HepG2 (cell line): ENCODE measurements around the gene COMP. TPM values are rescaled to one million over a fixed set of nuclear protein-coding genes. Genes with fewer than 3 reads are reported as not detected.

ENCODE experiments used
- ATAC-seq: fragments of 200-7000 bp; cut with Tn5 transposase; 3 replicates; pipeline ENCODE4 v1.9.1; 2020; ENCODE audit warnings: mild to moderate bottlenecking, moderate library complexity
- BruUV-seq: library from RNA; stranded (reverse); fragments of 400-500 nt; replicated peaks from 2 replicates; lab custom pipeline; 2021; lab: Mats Ljungman, UMichigan
- CTCF ChIA-PET: fragments of 300-600 bp; formaldehyde crosslinking; extraction: SDS; loops from one replicate; lab custom pipeline; 2021; ENCODE audit warnings: low total read pairs, inconsistent platforms, low intra/inter-chr PET ratio; lab: Yijun Ruan, JAX
- POLR2A ChIA-PET: fragments of 350-600 bp; sonication (Branson Sonifier 250); formaldehyde crosslinking; loops from one replicate; lab custom pipeline; 2020; ENCODE audit warnings: antibody characterized with exemption, inconsistent platforms; lab: Yijun Ruan, JAX
- DNase-seq: peaks from one replicate; pipeline ENCODE4 v3.0.0-alpha.2; 2015; ENCODE audit warnings: low spot score
- FAIRE-seq: peaks from 3 replicates; lab custom pipeline; 2011; peaks lifted over from hg19 to GRCh38; lab: Jason Lieb, UNC
- H2AFZ ChIP-seq: one replicate; pipeline ENCODE4 v1.6.1; 2011; ENCODE audit warnings: low read length, inconsistent platforms
- H3K27ac ChIP-seq: fragments of 300-600 bp; 3 replicates; pipeline ENCODE4 v1.8.0; 2011; ENCODE audit warnings: mixed run types, mild to moderate bottlenecking, mixed read lengths, low read length, inconsistent platforms; ENCODE audit not compliant: insufficient read depth; ENCODE audit errors: extremely low read length
- H3K27me3 ChIP-seq, 2 experiments: fragments of 200-600 bp in 1 of 2; 2 replicates in 1 of 2; 3 replicates in 1 of 2; pipeline versions ENCODE4 v1.6.0 to v1.8.0; 2011; ENCODE audit warnings: low read length in 2 of 2, mild to moderate bottlenecking in 2 of 2, moderate library complexity in 2 of 2, inconsistent platforms in 1 of 2; ENCODE audit not compliant: insufficient read depth in 2 of 2, control insufficient read depth in 1 of 2
- H3K36me3 ChIP-seq, 2 experiments: fragments of 200-600 bp in 1 of 2; replicated peaks in 1 of 2; 2 replicates in 1 of 2; 3 replicates in 1 of 2; pipeline versions ENCODE4 v1.5.1 to v1.8.0; 2011; ENCODE audit warnings: low read length in 2 of 2, inconsistent platforms in 1 of 2; ENCODE audit not compliant: insufficient read depth in 2 of 2, control insufficient read depth in 1 of 2
- H3K4me1 ChIP-seq: 2 replicates; pipeline ENCODE4 v1.5.1; 2012; ENCODE audit warnings: low read length, inconsistent platforms; ENCODE audit not compliant: insufficient read depth
- H3K4me2 ChIP-seq: 2 replicates; pipeline ENCODE4 v1.6.0; 2011; ENCODE audit warnings: low read depth, low read length, inconsistent platforms
- H3K4me3 ChIP-seq, 3 experiments: fragments of 200-600 bp in 1 of 3; sonication (generic), shearing (Covaris generic) in 1 of 3; replicated peaks in 1 of 3; 2 replicates each; pipeline ENCODE4 v1.5.1; 2011 to 2016; ENCODE audit warnings: low read length in 3 of 3, inconsistent platforms in 2 of 3, low read depth in 2 of 3, mild to moderate bottlenecking in 2 of 3, control low read depth in 1 of 3, mixed read lengths in 1 of 3; ENCODE audit not compliant: insufficient read depth in 1 of 3
- H3K79me2 ChIP-seq: one replicate; pipeline ENCODE4 v1.6.1; 2011; ENCODE audit warnings: low read length, inconsistent platforms; ENCODE audit not compliant: insufficient read depth
- H3K9ac ChIP-seq: 2 replicates; pipeline ENCODE4 v1.6.0; 2011; ENCODE audit warnings: mild to moderate bottlenecking, low read depth, low read length, inconsistent platforms; ENCODE audit not compliant: insufficient read depth
- H3K9me3 ChIP-seq: 2 replicates; pipeline ENCODE4 v1.5.1; 2012; ENCODE audit warnings: mild to moderate bottlenecking, low read length
- H4K20me1 ChIP-seq: 2 replicates; pipeline ENCODE4 v1.6.0; 2011; ENCODE audit warnings: inconsistent platforms, mild to moderate bottlenecking, low read length, moderate library complexity; ENCODE audit not compliant: insufficient read depth
- ARID2 ChIP-seq: sonication (generic); formaldehyde crosslinking; IDR thresholded peaks from 2 replicates; pipeline ENCODE4 v1.8.1; 2022; ENCODE audit warnings: mild to moderate bottlenecking, missing genetic modification reagents, borderline replicate concordance
- ATF7 ChIP-seq, 2 experiments: fragments of 450-650 bp in 1 of 2; sonication (generic) in 1 of 2; formaldehyde crosslinking in 1 of 2; IDR thresholded peaks; 2 replicates each; pipeline versions ENCODE4 v1.4.0 to v1.6.1; 2016 to 2020; ENCODE audit warnings: antibody characterized with exemption in 1 of 2, mild to moderate bottlenecking in 1 of 2, missing genetic modification reagents in 1 of 2
- DMAP1 ChIP-seq: IDR thresholded peaks from 2 replicates; pipeline ENCODE4 v1.6.1; 2016
- FIP1L1 ChIP-seq: fragments of 200-400 bp; formaldehyde crosslinking; IDR thresholded peaks from 2 replicates; pipeline ENCODE4 v1.6.1; 2018; ENCODE audit warnings: low read depth, mild to moderate bottlenecking, low read length, moderate library complexity, borderline replicate concordance; ENCODE audit not compliant: insufficient read depth
- HNRNPK ChIP-seq: fragments of 200-400 bp; formaldehyde crosslinking; IDR thresholded peaks from 2 replicates; pipeline ENCODE4 v1.6.1; 2018; ENCODE audit warnings: low read length, low read depth, moderate library complexity, mild to moderate bottlenecking; ENCODE audit not compliant: poor library complexity, severe bottlenecking
- MED1 ChIP-seq: sonication (generic); formaldehyde crosslinking; IDR thresholded peaks from 2 replicates; pipeline ENCODE4 v1.4.0; 2020; ENCODE audit warnings: missing genetic modification reagents
- PLSCR1 ChIP-seq: sonication (generic); formaldehyde crosslinking; IDR thresholded peaks from 2 replicates; pipeline ENCODE4 v1.5.0; 2020; ENCODE audit warnings: missing genetic modification reagents, mild to moderate bottlenecking, borderline replicate concordance
- REPIN1 ChIP-seq: sonication (generic); formaldehyde crosslinking; IDR thresholded peaks from 2 replicates; pipeline ENCODE4 v1.8.0; 2022; ENCODE audit warnings: missing genetic modification reagents, low read depth, mild to moderate bottlenecking, borderline replicate concordance
- SNAPC4 ChIP-seq: sonication (generic); formaldehyde crosslinking; IDR thresholded peaks from 2 replicates; pipeline ENCODE4 v1.4.0; 2020; ENCODE audit warnings: mild to moderate bottlenecking, missing genetic modification reagents
- SOX13 ChIP-seq, 3 experiments: fragments of 450-650 bp in 1 of 3; sonication (generic) in 1 of 3; formaldehyde crosslinking in 1 of 3; IDR thresholded peaks in 2 of 3; conservative IDR thresholded peaks in 1 of 3; 2 replicates each; pipeline versions ENCODE4 v1.5.0 to v1.6.1; 2016 to 2020; ENCODE audit warnings: antibody characterized with exemption in 1 of 3, mild to moderate bottlenecking in 1 of 3, missing compliant biosample characterization in 1 of 3, missing genetic modification reagents in 1 of 3, moderate library complexity in 1 of 3
- ZNF256 ChIP-seq: sonication (generic); formaldehyde crosslinking; conservative IDR thresholded peaks from 2 replicates; pipeline ENCODE4 v1.4.0; 2020; ENCODE audit warnings: missing genetic modification reagents
- ZNF761 ChIP-seq: sonication (generic); formaldehyde crosslinking; conservative IDR thresholded peaks from 2 replicates; pipeline ENCODE4 v1.4.0; 2020; ENCODE audit warnings: mild to moderate bottlenecking, missing genetic modification reagents
- ZNF800 ChIP-seq: sonication (generic); formaldehyde crosslinking; IDR thresholded peaks from 2 replicates; pipeline ENCODE4 v1.4.0; 2020; ENCODE audit warnings: missing genetic modification reagents
- WGBS: methylation state at CpG from one replicate; pipeline ENCODE4 v1.1.6; 2017; ENCODE audit warnings: low lambda C conversion rate; 5-methylcytosine and 5-hydroxymethylcytosine counted together
- in situ Hi-C: cut with HindIII; loops from 2 replicates; pipeline ENCODE4 v1.10.0; 2017; ENCODE audit warnings: low pct_unique_long_range_greater_than_20kb; ENCODE audit not compliant: extremely low pct_ligation_motif_present
- intact Hi-C: fragments of 100-400 bp; cut with micrococcal nuclease; formaldehyde crosslinking; loops from one replicate; pipeline ENCODE4 v1.10.0; 2022; ENCODE audit not compliant: unreplicated experiment
- polyA plus RNA-seq, 8 experiments: library from polyadenylated mRNA; depleted of rRNA in 3 of 8; stranded (reverse) in 7 of 8; unstranded in 1 of 8; fragments of >200 nt; fragmentation: Illumina TruSeq in 4 of 8; extraction: Trizol in 4 of 8; gene quantifications; 2 replicates each; pipeline versions ENCODE4 v1.2.1 to v1.2.3, GENCODE V29; 2011 to 2016; ENCODE audit warnings: low read depth in 4 of 8, missing spikeins in 1 of 8, mixed read lengths in 1 of 8; ENCODE audit not compliant: insufficient read depth in 1 of 8
- total RNA-seq, 5 experiments: library from RNA; depleted of rRNA; stranded (reverse); fragments of >200 nt; fragmentation: Illumina TruSeq; extraction: Trizol; gene quantifications; 2 replicates each; pipeline ENCODE4 v1.2.3, GENCODE V29; 2016; ENCODE audit warnings: low read depth in 1 of 5

The COMP gene
- total and polyA plus RNA-seq, 2 of the 13 experiments (the other 11 are each of a cell fraction or from before 2014, with no cell fraction given), result 0.04 to 0.13 TPM

- no peak overlapping the region for H3K9ac ChIP-seq
- H3K4me1 ChIP-seq, result peaks cover 24% of the 10 kb centered on the region; the same call in 1 of the 2 replicates
- H3K79me2 ChIP-seq, result no peaks in the 10 kb centered on the region
- H3K4me3 ChIP-seq, result peak overlapping the region in 1 of 3 experiments; percentile 16; a peak in 1 of 6 replicates
- no peak overlapping the region for H2AFZ ChIP-seq
- DNase-seq, result no peak
- no TSS peak for BruUV-seq
- no peaks in the 10 kb centered on the region for H3K9me3 ChIP-seq
- FAIRE-seq, result no peak
- H3K27me3 ChIP-seq, result peaks cover 11 to 76% of the 10 kb centered on the region in 2 experiments
- H3K27ac ChIP-seq, result no peak overlapping the region
- 0 out of 2 replicates have a peak overlapping the region, but pooled peaks have one; percentile 7 for H3K4me2 ChIP-seq
- H4K20me1 ChIP-seq, result no peaks in the 10 kb centered on the region
- TF ChIP-seq PLSCR1 (CRISPR knock-in tag) (no peak), ZNF761 (no peak), ZNF256 (CRISPR knock-in tag) (no peak), REPIN1 (CRISPR knock-in tag) (no peak), SNAPC4 (CRISPR knock-in tag) (no peak), SOX13 (IDR thresholded peaks at IDR 0.05) (no peak), SOX13 (CRISPR knock-in tag; conservative IDR thresholded peaks at IDR 0.05 in 1 of 2, IDR thresholded peaks at IDR 0.05 in 1 of 2) (no peak), MED1 (CRISPR knock-in tag) (no peak), ARID2 (no peak), FIP1L1 (no peak), DMAP1 (no peak), ATF7 (IDR thresholded peaks at IDR 0.05) (no peak), ATF7 (CRISPR knock-in tag; IDR thresholded peaks at IDR 0.05) (no peak), HNRNPK (peak; percentile 13), ZNF800 (peak; percentile 88; the same call in 1 of the 2 replicates)
- in situ Hi-C loops, result loop anchor here (5.0 kb wide), 1 partner anchor 52 kb away; no protein-coding TSS in a partner anchor
- intact Hi-C loops, result no loop called here
- ChIA-PET POLR2A (no interaction called here), CTCF (no interaction called here)
- no peak for ATAC-seq
- WGBS, result 17% methylated on average over 41 of the region's 65 CpGs
- no peaks in the 10 kb centered on the region for H3K36me3 ChIP-seq
Measured at GRCh38 chr19:18789883-18790565, 1.1 kb downstream of the COMP start.
